HEK293 (cell line): ENCODE data around the gene PSMD6.

Experiments used
- CTCF ChIP-seq: fragments of 450-650 bp; formaldehyde crosslinking; IDR thresholded peaks from 2 replicates; pipeline ENCODE4 v1.5.1; 2016; ENCODE audit warnings: missing biosample characterization, missing genetic modification characterization
- PBX3 ChIP-seq: sonication (generic); formaldehyde crosslinking; IDR thresholded peaks from 2 replicates; pipeline ENCODE4 v1.8.1; 2022; ENCODE audit warnings: mild to moderate bottlenecking, moderate library complexity, missing genetic modification reagents
- ZNF155 ChIP-seq: fragments of 450-650 bp; formaldehyde crosslinking; IDR thresholded peaks from 2 replicates; pipeline ENCODE4 v1.5.1; 2016; ENCODE audit warnings: missing biosample characterization, missing genetic modification characterization
- ZNF391 ChIP-seq: fragments of 450-650 bp; formaldehyde crosslinking; IDR thresholded peaks from 2 replicates; pipeline ENCODE4 v1.5.1; 2016; ENCODE audit warnings: low read depth, missing biosample characterization, missing genetic modification characterization, borderline replicate concordance

- no peak for TF ChIP-seq PBX3 (CRISPR knock-in tag)
- no peak for TF ChIP-seq ZNF391 (tag by site-specific recombination)
- TF ChIP-seq CTCF, result no peak
- TF ChIP-seq ZNF155, result no peak
Measured at GRCh38 chr3:64046996-64047594, 23.8 kb upstream of the PSMD6 start.
